GM12801 (cell line): ENCODE measurements around the gene SCN8A.

Experiments used
- TF ChIP-seq, protein P1 (sequence below): IDR thresholded peaks from one replicate; pipeline ENCODE4 v1.5.1; 2011; ENCODE audit warnings: control low read depth; ENCODE audit not compliant: insufficient read length; ENCODE audit errors: extremely low read depth

SCN8A gene

DNA sequence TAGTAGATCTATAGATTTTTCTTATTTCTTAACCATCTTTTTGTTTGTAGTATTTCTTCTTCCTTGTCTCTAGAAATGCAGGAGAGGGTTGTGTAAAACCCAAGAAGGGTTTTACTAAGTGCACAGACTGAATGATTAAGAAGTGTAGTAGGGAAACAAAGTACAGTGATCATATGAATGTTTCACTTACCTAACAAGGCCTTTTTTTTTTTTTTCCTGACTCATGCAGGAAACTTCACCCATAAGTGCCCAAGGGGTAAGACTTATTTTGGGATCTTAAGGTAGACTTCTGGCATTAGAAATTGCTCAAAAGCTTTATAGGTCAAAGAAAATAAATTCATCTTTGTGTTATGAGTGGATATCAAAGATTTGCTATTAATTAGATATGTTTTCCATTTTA is 10.2 kb downstream of the SCN8A start:
- TF ChIP-seq, protein P1, sequence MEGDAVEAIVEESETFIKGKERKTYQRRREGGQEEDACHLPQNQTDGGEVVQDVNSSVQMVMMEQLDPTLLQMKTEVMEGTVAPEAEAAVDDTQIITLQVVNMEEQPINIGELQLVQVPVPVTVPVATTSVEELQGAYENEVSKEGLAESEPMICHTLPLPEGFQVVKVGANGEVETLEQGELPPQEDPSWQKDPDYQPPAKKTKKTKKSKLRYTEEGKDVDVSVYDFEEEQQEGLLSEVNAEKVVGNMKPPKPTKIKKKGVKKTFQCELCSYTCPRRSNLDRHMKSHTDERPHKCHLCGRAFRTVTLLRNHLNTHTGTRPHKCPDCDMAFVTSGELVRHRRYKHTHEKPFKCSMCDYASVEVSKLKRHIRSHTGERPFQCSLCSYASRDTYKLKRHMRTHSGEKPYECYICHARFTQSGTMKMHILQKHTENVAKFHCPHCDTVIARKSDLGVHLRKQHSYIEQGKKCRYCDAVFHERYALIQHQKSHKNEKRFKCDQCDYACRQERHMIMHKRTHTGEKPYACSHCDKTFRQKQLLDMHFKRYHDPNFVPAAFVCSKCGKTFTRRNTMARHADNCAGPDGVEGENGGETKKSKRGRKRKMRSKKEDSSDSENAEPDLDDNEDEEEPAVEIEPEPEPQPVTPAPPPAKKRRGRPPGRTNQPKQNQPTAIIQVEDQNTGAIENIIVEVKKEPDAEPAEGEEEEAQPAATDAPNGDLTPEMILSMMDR: no peak

DNA sequence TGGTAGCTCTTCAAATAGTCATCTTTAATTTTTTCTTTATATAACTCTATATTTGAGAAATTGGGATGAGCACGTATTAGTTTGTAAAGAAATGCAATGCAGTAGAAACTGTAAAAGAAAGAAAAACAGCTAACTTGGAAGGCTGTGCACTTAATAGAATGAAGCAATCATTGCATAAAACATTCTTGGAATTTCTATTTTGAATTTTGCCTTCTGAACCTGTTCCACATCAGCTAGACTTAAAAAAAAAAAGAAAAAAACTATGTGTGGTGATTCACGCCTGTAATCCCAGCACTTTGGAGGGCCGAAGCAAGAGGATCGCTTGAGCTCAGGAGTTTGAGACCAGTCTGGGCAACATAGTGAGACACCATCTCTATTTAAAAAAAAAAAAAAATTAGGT is 29.4 kb downstream of the SCN8A start:
- TF ChIP-seq, protein P1: no peak

DNA sequence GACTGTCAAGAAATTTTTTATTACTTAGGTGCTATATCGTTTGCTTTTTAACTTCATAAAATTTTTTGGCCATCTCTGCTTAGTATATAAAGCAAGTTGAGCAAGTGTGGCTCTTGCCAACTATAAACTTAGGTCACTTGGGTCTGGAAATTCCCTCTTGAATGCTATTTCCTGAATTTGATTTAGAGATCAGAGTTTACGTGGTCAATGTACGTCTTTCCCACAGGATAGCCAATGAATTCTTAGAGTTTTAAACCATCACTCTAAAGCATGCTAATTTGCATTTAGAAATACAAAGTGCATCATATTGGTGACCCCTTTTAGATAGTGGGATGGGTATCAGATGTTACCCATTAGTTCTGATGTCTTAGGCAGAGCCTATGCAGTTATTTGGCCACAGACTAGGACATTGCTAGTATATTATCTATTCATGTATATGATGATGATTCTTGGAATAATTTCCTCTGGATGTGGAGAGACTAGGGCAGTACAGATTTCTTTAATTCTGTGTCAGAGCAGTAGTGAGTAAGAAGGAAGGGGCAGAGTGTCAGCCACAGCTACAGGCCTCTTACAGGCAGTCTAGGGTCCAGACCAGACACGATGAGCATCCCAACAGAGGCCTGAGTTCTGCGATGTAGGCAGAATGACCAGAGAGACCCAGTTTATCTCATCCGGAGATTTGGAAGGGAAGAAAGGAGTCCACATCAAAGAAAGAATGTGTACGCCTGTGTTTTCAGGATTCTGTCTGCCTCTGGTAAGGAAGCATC is 30.3 kb downstream of the SCN8A start:
- TF ChIP-seq, protein P1: no peak

DNA sequence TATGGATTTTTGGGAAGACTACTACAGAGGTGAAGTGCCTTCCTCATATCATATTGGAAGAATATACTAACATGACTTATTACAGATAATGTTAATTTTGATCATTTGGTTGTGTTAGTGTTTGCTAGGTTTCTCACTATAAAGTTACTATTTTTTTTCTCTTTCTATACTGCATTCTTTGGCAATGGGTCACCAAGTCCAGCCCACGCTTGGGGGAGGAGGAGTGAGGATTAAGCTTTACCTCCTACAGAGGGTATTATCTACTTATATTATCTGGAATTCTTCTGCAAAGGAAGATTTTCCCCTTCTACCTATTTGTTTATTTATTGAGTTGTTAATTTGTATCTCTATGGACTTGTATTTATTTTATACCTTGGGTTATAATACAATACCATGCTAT is 31.5 kb downstream of the SCN8A start:
- TF ChIP-seq, protein P1: no peak

DNA sequence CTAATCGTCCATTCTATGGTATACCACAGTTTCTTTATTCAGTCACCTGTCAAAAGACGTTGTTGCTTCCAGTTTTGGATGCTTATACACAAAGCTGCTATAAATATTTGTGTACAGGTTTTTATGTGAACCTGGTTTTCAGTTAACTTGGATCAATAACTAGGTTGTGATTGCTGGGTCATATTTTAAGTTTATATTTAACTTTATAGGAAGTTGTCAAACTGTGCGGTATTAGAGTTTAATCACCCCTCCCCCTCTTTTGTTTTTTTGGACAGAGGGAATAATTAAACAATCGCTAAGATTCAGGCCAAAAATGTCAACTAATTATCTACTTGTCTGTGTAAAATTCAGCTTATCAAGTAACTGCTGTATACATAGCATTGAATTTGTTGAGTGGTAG is 34.3 kb downstream of the SCN8A start:
- TF ChIP-seq, protein P1: no peak

DNA sequence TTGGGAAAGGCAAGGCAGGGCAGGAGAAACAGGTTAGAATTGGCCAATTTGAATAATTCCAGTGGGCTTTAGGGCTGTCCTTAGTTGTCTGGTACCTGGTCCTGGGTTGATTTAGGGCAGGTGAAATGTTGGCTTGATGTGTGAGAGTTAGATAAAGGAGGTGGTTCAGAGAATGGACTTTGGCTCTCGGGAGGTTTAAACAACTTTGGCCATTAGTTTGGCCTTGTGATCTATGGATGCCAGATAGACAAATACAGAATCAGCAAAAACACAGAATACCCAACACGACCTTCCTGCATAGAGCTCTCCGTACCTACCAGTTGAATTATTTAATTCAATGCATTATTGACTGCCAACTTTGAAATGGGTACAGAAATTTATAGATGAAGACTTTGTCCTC is 35.1 kb downstream of the SCN8A start:
- TF ChIP-seq, protein P1: no peak

DNA sequence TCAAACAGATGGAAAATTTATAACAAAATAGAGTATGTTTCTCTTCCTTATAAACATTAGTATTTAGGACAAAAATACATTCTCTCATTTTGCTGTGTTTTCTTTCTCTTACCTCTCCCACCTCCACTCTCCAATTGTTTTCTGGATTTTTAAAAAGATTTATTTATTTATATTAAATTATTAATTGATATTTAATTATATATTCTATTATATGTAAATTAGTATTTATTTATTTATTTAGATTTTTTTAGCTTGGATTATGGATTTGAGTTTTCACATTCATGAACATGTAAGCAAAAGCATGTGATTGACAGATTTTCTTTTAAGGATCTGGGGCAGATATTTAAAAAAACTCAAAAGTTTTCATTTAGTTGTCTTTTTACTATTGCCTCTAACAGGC is 35.6 kb downstream of the SCN8A start:
- TF ChIP-seq, protein P1: no peak
